Endothelial cell of umbilical vein (primary cell): Measurements from ENCODE around the gene SP100.

Source experiments
- CTCF ChIP-seq, 2 donors: IDR thresholded peaks; 1 replicate in 1 of 2; 2 replicates in 1 of 2; pipeline ENCODE4 v1.5.1; 2011; ENCODE audit warnings: low read length in 2 of 2, mild to moderate bottlenecking in 2 of 2, moderate library complexity in 2 of 2, control low read depth in 1 of 2, inconsistent platforms in 1 of 2, low read depth in 1 of 2; ENCODE audit not compliant: insufficient read depth in 1 of 2; ENCODE audit errors: extremely low read depth in 1 of 2
- EZH2 ChIP-seq: IDR thresholded peaks from 2 replicates; pipeline ENCODE4 v1.6.1; 2012; ENCODE audit warnings: borderline replicate concordance, low read depth, mild to moderate bottlenecking, moderate library complexity, low read length, inconsistent platforms; ENCODE audit not compliant: severe bottlenecking
- GATA2 ChIP-seq: IDR thresholded peaks from 2 replicates; pipeline ENCODE4 v1.7.0; 2011; ENCODE audit warnings: low read depth, mild to moderate bottlenecking, moderate library complexity, mixed read lengths, low read length; ENCODE audit not compliant: insufficient read length, insufficient read depth
- JUN ChIP-seq: IDR thresholded peaks from 2 replicates; pipeline ENCODE4 v1.6.1; 2011; ENCODE audit warnings: borderline replicate concordance, low read depth; ENCODE audit not compliant: insufficient read length, insufficient read depth
- MYC ChIP-seq: IDR thresholded peaks from one replicate; pipeline ENCODE4 v1.6.1; 2011; ENCODE audit warnings: mild to moderate bottlenecking, low read depth, low read length
- POLR2A ChIP-seq: IDR thresholded peaks from 2 replicates; pipeline ENCODE4 v1.6.1; 2012; ENCODE audit warnings: low read depth, mild to moderate bottlenecking, control low read depth, low read length
- POLR2AphosphoS5 ChIP-seq: IDR thresholded peaks from 2 replicates; pipeline ENCODE4 v1.6.1; 2012; ENCODE audit warnings: low read depth, mild to moderate bottlenecking, control low read depth, low read length, moderate library complexity; ENCODE audit not compliant: insufficient read depth

- TF ChIP-seq CTCF (IDR thresholded peaks at IDR 0.05; ENCODE audit: extremely low read depth in 1 of 2, insufficient read depth in 1 of 2, low read depth in 1 of 2, low read length in 2 of 2) (no peak), POLR2AphosphoS5 (no peak), POLR2A (no peak), MYC (no peak), EZH2 (no peak), JUN (no peak), GATA2 (no peak)
Observed at GRCh38 chr2:230403746-230404145, 12.3 kb upstream of the SP100 start.
